T-helper 2 cell treated with Interferon-gamma antibody and Interleukin-4, amounts not matched to agents 100 ng/mL and 5 ng/mL, for 36 hours (primary cell): ENCODE measurements around the gene PROM2. TPM values are rescaled to one million over a fixed set of nuclear protein-coding genes. Genes with fewer than 3 reads are reported as not detected.
"Not testable (repeated sequence)": the region's sequence is repeated elsewhere in the genome, so short reads cannot be mapped to it uniquely, and the experiment has no call there.

Source experiments
- intact Hi-C: fragments of 100-400 bp; cut with micrococcal nuclease; formaldehyde crosslinking; loops from one replicate; pipeline ENCODE4 v1.15.1; 2023
- total RNA-seq: library from RNA; stranded (reverse); gene quantifications from 2 replicates; pipeline ENCODE4 v1.2.3, GENCODE V29; 2022

Gene PROM2
- total RNA-seq, 1 donor from 2014 or later, result 0.48 TPM

- intact Hi-C loops, result no loop called here
Observed at GRCh38 chr2:95268211-95269035, 5.8 kb upstream of the PROM2 start.

DNA sequence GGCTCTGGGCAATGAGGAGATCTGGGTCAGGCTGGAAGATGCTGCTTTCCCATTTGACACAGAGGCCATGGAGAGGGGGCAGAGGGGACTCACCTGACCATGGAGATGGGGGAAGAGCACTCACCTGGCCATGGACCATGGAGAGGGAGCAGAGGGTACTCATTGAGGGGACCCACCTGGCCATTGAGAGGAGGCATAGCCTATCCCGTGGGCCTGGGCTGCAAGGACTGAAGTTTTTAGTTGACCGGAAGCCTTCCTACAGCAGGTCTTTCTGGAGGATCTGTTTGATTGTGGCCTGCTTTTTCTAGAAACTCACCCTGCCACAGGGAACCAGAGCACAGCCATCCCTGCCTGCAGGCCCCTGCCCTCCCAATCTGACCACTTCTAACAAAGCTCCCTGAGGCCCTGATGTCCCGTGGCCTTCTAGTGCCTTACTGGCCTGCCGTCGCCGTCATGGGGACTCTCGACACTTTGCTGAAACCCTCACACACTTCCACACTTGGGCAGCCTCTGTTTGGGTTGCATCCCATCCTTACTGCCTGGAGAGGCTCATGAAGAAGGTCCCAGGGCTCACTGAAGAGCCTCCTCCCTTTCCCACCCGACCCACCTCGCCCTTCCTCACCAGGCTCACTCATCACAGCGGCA lies 5.1 kb upstream of the PROM2 start:
- intact Hi-C loops, result no loop called here

GRCh38 chr2:95269745-95270144 lies 4.5 kb upstream of the PROM2 start:
- intact Hi-C loops, result not testable (repeated sequence)

- intact Hi-C loops, result no loop called here
Observed at GRCh38 chr2:95270541-95271081, 3.6 kb upstream of the PROM2 start.

GRCh38 chr2:95271381-95271971 lies 2.8 kb upstream of the PROM2 start:
- intact Hi-C loops, result no loop called here

- intact Hi-C loops, result no loop called here
Observed at GRCh38 chr2:95272299-95272751, 1.9 kb upstream of the PROM2 start.

DNA sequence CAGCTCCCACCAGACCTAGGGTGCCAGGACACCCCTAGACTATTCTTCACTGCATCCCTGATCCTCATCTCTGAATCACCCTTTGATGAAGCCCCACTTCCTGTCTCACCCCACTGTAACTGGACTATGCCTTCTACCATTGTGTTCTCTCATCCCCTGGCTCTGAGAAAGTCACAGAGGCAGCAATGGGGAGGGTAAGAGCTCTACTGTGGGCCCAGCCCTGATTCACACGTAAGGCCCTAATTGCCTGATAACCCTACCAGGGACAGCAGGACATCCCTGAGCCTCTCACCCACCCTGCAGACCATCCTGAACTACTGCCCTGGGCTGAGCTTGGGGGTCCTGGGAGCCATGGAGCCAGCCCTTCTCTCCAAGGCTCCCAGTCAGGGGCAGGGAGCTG lies 1.5 kb upstream of the PROM2 start:
- intact Hi-C loops, result no loop called here

DNA sequence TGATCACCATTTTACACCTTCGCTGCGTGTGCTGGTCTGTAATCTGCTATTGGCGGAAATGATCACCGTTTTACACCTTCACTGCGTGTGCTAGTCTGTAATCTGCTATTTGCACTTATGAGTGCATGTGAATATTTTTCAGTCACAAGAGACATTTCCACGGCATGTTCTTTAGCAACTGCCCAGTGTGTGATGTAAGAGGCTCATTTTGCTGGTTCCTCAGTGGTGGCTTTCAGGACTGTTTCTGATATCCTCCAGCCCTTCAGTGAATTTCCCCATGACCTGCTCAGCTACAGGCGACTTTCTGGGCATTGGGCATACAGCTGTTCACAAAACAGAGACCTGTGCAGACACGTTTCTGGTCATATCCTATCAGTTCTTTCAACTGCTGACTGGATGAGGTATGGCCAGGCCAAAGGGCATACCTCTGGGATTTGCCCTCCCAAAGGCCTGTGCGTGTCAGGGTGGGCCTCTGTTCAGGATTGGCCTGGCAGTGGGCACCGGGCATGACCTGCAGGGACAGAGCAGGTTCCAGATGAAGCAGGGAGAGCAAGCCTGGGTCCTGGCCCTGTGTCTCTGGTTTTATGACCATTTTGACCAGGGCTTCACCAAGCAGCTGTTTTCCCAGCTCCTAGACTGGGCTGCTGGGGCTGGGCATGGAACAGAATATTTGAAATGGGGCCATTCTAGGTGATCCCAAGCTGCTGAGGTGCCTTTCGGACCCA lies 521 bp upstream of the PROM2 start:
- intact Hi-C loops, result no loop called here

DNA sequence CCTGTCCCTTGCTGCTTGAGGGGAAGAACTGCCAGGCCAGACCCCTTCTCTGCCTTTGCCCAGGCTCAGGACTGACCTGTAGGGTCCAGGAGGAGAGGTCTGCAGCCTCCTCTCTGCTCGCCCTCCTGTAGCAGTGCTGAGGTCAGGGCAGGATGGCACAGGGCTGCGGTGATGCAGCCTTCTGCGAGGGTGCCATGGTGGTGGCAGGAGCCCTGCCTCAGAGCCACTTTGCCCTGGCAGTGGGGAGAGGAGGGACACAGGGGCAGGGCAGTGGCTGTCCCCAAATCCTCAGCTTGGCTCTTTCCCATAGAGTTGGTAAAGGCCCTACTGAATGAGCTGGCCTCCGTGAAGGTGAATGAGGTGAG lies 884 bp downstream of the PROM2 start:
- intact Hi-C loops, result no loop called here

- intact Hi-C loops, result no loop called here
Observed at GRCh38 chr2:95275601-95276243, 1.5 kb downstream of the PROM2 start.

DNA sequence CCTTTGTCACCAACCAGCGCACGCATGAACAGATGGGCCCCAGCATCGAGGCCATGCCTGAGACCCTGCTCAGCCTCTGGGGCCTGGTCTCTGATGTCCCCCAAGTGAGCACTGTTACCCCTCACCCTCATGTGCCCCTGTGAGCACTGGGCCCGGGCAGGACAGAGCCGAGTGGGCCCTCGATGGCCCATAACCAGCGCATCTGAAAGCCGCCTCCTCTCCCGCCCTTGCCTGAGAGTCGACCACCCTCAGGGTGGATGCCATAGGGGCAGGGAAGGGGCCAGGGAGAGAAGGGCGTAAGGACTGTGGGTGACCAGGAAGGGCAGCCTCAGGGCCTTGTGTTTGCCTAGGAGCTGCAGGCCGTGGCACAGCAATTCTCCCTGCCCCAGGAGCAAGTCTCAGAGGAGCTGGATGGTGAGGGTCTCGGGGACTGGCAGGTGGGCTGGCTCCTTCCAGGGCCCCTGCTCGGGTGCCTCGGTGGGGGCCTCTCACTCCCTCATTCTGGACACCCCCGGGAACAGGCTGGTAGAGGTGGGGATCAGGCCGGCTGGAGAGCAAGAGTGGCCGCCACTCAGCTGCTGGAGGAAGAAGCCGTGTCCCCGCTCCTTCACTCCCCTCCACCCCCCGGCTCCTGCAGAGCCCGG lies 2.1 kb downstream of the PROM2 start:
- intact Hi-C loops, result no loop called here

GRCh38 chr2:95276888-95277245 lies 2.6 kb downstream of the PROM2 start:
- intact Hi-C loops, result no loop called here

- intact Hi-C loops, result no loop called here
Observed at GRCh38 chr2:95277246-95277906, 3.1 kb downstream of the PROM2 start.

DNA sequence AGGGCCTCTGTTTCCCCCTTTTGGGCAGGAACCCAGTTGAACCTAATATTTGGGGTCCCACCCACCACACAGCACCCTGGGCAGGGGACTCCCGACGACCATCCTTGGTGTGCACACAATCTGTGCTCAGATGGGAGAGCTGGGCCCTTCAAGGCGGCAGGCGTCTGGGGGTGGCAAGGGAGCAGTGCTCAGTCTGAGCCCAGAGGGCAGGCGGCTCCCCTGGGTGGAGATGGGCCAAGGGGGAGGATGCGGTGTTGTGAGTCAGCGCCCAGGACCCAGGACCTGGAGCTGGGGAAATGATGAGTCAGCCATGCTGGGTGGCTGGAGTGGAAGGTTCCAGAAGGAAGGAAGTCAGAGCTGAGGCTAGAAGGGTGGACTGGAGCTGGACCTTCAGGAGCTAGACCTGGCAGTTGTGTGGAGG lies 3.8 kb downstream of the PROM2 start:
- intact Hi-C loops, result no loop called here

- intact Hi-C loops, result no loop called here
Observed at GRCh38 chr2:95278637-95279225, 4.5 kb downstream of the PROM2 start.

DNA sequence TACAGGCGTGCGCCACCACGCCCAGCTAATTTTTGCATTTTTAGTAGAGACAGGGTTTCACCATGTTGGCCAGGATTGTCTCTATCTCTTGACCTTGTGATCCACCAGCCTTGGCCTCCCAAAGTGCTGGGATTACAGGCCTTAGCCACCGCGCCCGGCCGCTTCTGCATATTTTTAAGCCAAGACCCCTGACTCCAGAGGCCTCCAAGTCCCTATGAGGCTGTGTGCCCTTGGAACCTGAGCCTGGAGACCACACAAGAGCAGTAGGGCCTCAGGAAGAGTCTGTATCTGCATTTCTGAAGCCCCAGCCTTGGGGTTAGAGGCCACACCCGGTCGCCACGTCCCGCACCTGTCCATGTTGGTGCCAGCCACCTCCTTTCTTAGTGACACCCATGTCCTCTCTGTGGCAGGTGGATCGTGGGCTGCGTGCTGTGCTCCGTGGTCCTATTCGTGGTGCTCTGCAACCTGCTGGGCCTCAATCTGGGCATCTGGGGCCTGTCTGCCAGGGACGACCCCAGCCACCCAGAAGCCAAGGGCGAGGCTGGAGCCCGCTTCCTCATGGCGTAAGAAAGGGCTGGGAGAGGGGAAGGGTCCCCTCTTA lies 5.3 kb downstream of the PROM2 start:
- intact Hi-C loops, result no loop called here

DNA sequence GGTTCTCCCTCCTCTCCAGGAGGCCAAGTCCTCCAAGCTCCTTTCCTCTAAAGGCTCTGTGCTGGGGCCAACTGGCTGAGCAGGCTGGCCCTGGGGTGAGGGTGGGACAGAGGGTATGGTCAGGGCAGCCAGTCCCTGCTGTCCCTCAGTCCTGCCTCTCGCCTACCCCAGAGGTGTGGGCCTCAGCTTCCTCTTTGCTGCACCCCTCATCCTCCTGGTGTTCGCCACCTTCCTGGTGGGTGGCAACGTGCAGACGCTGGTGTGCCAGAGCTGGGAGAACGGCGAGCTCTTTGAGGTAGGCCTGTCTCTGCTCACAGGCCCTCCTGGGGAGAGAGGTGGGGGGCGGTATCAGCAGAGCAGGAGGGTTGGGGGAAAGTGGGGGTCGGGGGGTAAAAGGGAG lies 6.8 kb downstream of the PROM2 start:
- intact Hi-C loops, result no loop called here

DNA sequence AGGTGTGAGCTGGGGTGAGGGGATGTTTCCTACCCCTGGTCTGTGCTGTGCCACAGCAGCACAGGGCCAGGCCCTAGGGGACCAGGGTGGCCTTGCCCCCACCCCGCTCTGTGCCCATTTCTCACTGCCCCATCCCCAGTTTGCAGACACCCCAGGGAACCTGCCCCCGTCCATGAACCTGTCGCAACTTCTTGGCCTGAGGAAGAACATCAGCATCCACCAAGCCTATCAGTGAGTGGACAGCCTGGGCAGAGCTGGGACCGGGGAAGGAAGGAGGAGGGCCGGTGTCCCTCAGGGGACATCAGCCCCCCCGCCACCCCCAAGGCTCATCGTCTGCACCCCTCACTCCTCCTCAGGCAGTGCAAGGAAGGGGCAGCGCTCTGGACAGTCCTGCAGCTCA lies 7.5 kb downstream of the PROM2 start:
- intact Hi-C loops, result no loop called here

DNA sequence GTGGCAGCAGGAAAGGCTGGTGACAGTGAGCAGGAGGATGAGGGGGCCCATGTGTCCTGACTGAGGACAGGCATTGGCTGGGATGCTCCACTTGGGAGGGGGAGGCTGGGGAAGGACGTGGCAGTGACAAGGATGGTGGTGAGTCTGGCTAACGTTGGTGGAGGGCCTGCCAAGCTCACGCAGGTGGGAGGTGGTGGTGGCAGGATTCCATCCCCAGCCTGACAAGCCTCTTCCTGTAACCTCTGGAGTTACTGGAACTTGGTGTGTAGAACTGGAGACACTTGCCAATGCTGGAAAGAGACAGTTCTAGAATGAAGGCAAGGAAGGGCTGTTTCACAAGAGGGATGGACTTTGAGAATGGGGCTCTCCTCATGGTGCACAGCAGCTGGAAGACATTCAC lies 8.2 kb downstream of the PROM2 start:
- intact Hi-C loops, result no loop called here
